ENCODE results near the gene HOXA10.

HOXA10 gene

GRCh38 chr7:27189997-27190748 is 16.1 kb upstream of the HOXA10 start:
- DNase-seq = no peak

GRCh38 chr7:27189295-27189996 is 15.3 kb upstream of the HOXA10 start:
- DNase-seq = no peak

GRCh38 chr7:27188386-27189294 is 14.5 kb upstream of the HOXA10 start:
- no peak for DNase-seq

GRCh38 chr7:27187475-27188385 is 13.6 kb upstream of the HOXA10 start:
- no peak for DNase-seq

GRCh38 chr7:27186668-27187474 is 12.8 kb upstream of the HOXA10 start:
- DNase-seq = no peak

- DNase-seq = no peak
These were observed 11.9 kb upstream of the HOXA10 start for GRCh38 chr7:27185854-27186667.

GRCh38 chr7:27185013-27185853 is 11.1 kb upstream of the HOXA10 start, which contains the start of gene HOXA11:
HOXA11 (minus strand) TSS chr7:27185232; CDS start chr7:27185144, 88 bp downstream.
- DNase-seq = no peak

- no peak for DNase-seq
These were observed 10.4 kb upstream of the HOXA10 start for GRCh38 chr7:27184337-27185012.

GRCh38 chr7:27183682-27184336 is 9.7 kb upstream of the HOXA10 start:
- no peak for DNase-seq

GRCh38 chr7:27182861-27183681 is 9.0 kb upstream of the HOXA10 start:
- no peak for DNase-seq

- no peak for DNase-seq
These were observed 8.2 kb upstream of the HOXA10 start for GRCh38 chr7:27182285-27182841.

- no peak for DNase-seq
These were observed 7.7 kb upstream of the HOXA10 start for GRCh38 chr7:27181795-27182275.

GRCh38 chr7:27180431-27181420 is 6.6 kb upstream of the HOXA10 start:
- no peak for DNase-seq

- peak; percentile 65 for DNase-seq
These were observed 5.6 kb upstream of the HOXA10 start for GRCh38 chr7:27179503-27180430.
